GM21515 (cell line): Measurements from ENCODE around the gene SCUBE3.

Experiments used
- ATAC-seq: cut with Tn5 transposase; IDR thresholded peaks from one replicate; pipeline ENCODE4 v1.9.1; 2021; ENCODE audit not compliant: unreplicated experiment

The SCUBE3 gene

GRCh38 chr6:35181308-35181932 lies 32.3 kb upstream of the SCUBE3 start:
- ATAC-seq, result no peak

- no peak for ATAC-seq
Measured at GRCh38 chr6:35181933-35182612, 31.7 kb upstream of the SCUBE3 start.

- ATAC-seq, result no peak
Measured at GRCh38 chr6:35183281-35183680, 30.5 kb upstream of the SCUBE3 start.

GRCh38 chr6:35183935-35184334 lies 29.8 kb upstream of the SCUBE3 start:
- no peak for ATAC-seq

GRCh38 chr6:35184580-35185301 lies 29.0 kb upstream of the SCUBE3 start:
- ATAC-seq, result no peak

- ATAC-seq, result no peak
Measured at GRCh38 chr6:35185302-35185681, 28.5 kb upstream of the SCUBE3 start.

GRCh38 chr6:35185971-35186370 lies 27.8 kb upstream of the SCUBE3 start:
- no peak for ATAC-seq

GRCh38 chr6:35186571-35186970 lies 27.2 kb upstream of the SCUBE3 start:
- ATAC-seq, result no peak

GRCh38 chr6:35188886-35189285 lies 24.9 kb upstream of the SCUBE3 start:
- ATAC-seq, result no peak

- ATAC-seq, result no peak
Measured at GRCh38 chr6:35190306-35190705, 23.4 kb upstream of the SCUBE3 start.

- ATAC-seq, result no peak
Measured at GRCh38 chr6:35191889-35192288, 21.9 kb upstream of the SCUBE3 start.

- no peak for ATAC-seq
Measured at GRCh38 chr6:35192301-35192860, 21.4 kb upstream of the SCUBE3 start.

GRCh38 chr6:35194390-35194789 lies 19.4 kb upstream of the SCUBE3 start:
- ATAC-seq, result no peak

GRCh38 chr6:35195120-35195780 lies 18.5 kb upstream of the SCUBE3 start:
- no peak for ATAC-seq

GRCh38 chr6:35197196-35197595 lies 16.6 kb upstream of the SCUBE3 start:
- no peak for ATAC-seq

- no peak for ATAC-seq
Measured at GRCh38 chr6:35199866-35200265, 13.9 kb upstream of the SCUBE3 start.

GRCh38 chr6:35202066-35202546 lies 11.7 kb upstream of the SCUBE3 start:
- ATAC-seq, result no peak

GRCh38 chr6:35203152-35203670 lies 10.5 kb upstream of the SCUBE3 start:
- no peak for ATAC-seq

GRCh38 chr6:35203680-35204079 lies 10.1 kb upstream of the SCUBE3 start:
- ATAC-seq, result no peak

GRCh38 chr6:35206346-35206745 lies 7.4 kb upstream of the SCUBE3 start:
- ATAC-seq, result no peak

- no peak for ATAC-seq
Measured at GRCh38 chr6:35208419-35208818, 5.3 kb upstream of the SCUBE3 start.
